ENCODE data around the gene TMEM229A.
"Not testable (repeated sequence)": the region's sequence is repeated elsewhere in the genome, so short reads cannot be mapped to it uniquely, and the experiment has no call there.

TMEM229A gene

GRCh38 chr7:124031406-124031805 is 1.5 kb downstream of the TMEM229A start:
- DNase-seq, result no peak

GRCh38 chr7:124030964-124031363 is 1.9 kb downstream of the TMEM229A start:
- no peak for DNase-seq

GRCh38 chr7:124029396-124030188 is 3.3 kb downstream of the TMEM229A start:
- DNase-seq, result no peak

GRCh38 chr7:124027236-124027635 is 5.6 kb downstream of the TMEM229A start:
- DNase-seq, result no peak

GRCh38 chr7:124024329-124024728 is 8.5 kb downstream of the TMEM229A start:
- not testable (repeated sequence) for DNase-seq

- DNase-seq, result no peak
These were observed 10.3 kb downstream of the TMEM229A start for GRCh38 chr7:124022551-124022950.

- DNase-seq, result no peak
These were observed 12.8 kb downstream of the TMEM229A start for GRCh38 chr7:124020060-124020459.

- no peak for DNase-seq
These were observed 19.6 kb downstream of the TMEM229A start for GRCh38 chr7:124013306-124013705.

GRCh38 chr7:124012864-124013263 is 20.0 kb downstream of the TMEM229A start:
- DNase-seq, result no peak

GRCh38 chr7:124009321-124009720 is 23.5 kb downstream of the TMEM229A start:
- no peak for DNase-seq

- not testable (repeated sequence) for DNase-seq
These were observed 24.6 kb downstream of the TMEM229A start for GRCh38 chr7:124008296-124008695.

GRCh38 chr7:123999703-124000102 is 33.2 kb downstream of the TMEM229A start:
- no peak for DNase-seq

GRCh38 chr7:123998921-123999320 is 33.9 kb downstream of the TMEM229A start:
- no peak for DNase-seq

GRCh38 chr7:123996327-123996625 is 36.6 kb downstream of the TMEM229A start:
- no peak for DNase-seq

- no peak for DNase-seq
These were observed 37.1 kb downstream of the TMEM229A start for GRCh38 chr7:123995617-123996326.

GRCh38 chr7:123994449-123994848 is 38.4 kb downstream of the TMEM229A start:
- no peak for DNase-seq

GRCh38 chr7:123993996-123994395 is 38.9 kb downstream of the TMEM229A start:
- no peak for DNase-seq

GRCh38 chr7:123992913-123993518 is 39.9 kb downstream of the TMEM229A start:
- DNase-seq, result no peak

GRCh38 chr7:123987445-123987844 is 45.4 kb downstream of the TMEM229A start:
- DNase-seq, result no peak

Data from cerebellar nuclear complex (tissue), 1 donor.